HG02870 (cell line): ENCODE measurements around the gene PSTPIP1.
"Not testable (repeated sequence)": the region's sequence is repeated elsewhere in the genome, so short reads cannot be mapped to it uniquely, and the experiment has no call there.

Experiments used
- ATAC-seq: cut with Tn5 transposase; IDR thresholded peaks from one replicate; pipeline ENCODE4 v1.9.1; 2021; ENCODE audit warnings: mild to moderate bottlenecking, moderate library complexity; ENCODE audit not compliant: unreplicated experiment

Gene PSTPIP1

GRCh38 chr15:76994971-76995945, at the start of gene PSTPIP1:
Gene PSTPIP1, plus strand, starts transcription at chr15:76995126. Its CDS starts 448 bp downstream, at chr15:76995574.
- no peak for ATAC-seq

GRCh38 chr15:76945494-76946093, 49.3 kb upstream of the PSTPIP1 start:
- ATAC-seq = no peak

DNA sequence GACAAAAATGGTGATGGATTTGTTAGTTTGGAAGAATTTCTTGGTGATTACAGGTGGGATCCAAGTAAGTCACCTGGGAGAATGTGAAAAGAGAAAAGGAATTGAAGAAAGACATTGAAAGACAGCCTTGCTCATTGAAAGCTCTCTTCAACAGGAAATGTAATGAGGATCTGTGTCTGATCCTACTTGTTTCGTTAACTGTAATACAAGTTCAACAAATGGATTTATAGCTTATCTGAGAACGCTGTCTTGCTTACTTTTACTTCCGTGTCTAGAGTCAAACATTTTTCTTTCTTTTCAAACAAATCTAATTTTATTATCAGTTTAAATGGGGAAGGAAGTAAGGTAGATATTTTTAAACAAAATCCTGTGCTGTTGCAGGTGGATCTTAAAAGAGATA, 47.5 kb upstream of the PSTPIP1 start:
- ATAC-seq = no peak

DNA sequence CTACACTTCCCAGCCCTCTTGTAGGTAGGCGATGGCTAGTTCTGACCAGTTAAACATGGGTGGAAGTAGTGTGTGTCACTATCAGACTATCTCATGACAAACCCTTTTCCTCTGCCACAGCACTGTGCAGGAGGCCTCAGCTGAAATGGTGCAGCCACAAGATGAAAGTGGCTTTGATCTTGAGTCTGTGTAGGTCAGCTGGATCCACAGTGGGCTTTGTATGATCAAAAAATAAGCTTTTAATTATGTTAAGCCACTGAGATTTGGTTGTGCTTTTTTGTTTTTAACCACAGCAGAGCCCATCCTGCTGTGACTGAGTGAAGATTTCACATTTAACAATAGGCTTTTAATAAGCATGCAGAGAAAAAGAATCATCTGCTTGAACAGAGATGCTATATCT, 43.7 kb upstream of the PSTPIP1 start:
- no peak for ATAC-seq

DNA sequence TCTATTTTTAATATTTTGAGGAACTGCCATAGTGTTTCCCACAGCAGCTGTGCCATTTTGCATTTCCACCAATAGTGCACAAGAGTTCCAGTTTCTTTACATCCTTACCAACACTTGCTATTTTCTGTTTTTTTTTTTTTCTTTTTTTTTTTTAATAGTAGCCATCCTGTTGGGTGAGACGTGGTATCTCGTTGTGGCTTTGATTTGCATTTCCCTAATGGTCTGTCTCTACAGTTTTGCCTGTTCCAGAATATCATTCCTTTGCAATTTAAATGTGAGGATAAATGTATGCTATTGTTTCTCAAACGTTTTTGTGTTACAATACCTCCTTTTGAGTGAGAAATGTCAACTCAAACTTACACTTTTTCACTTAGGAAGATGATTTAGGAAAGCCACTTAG, 41.0 kb upstream of the PSTPIP1 start:
- ATAC-seq = no peak

GRCh38 chr15:76954744-76955143, 40.2 kb upstream of the PSTPIP1 start:
- no peak for ATAC-seq

GRCh38 chr15:76961268-76962011, 33.5 kb upstream of the PSTPIP1 start:
- no peak for ATAC-seq

DNA sequence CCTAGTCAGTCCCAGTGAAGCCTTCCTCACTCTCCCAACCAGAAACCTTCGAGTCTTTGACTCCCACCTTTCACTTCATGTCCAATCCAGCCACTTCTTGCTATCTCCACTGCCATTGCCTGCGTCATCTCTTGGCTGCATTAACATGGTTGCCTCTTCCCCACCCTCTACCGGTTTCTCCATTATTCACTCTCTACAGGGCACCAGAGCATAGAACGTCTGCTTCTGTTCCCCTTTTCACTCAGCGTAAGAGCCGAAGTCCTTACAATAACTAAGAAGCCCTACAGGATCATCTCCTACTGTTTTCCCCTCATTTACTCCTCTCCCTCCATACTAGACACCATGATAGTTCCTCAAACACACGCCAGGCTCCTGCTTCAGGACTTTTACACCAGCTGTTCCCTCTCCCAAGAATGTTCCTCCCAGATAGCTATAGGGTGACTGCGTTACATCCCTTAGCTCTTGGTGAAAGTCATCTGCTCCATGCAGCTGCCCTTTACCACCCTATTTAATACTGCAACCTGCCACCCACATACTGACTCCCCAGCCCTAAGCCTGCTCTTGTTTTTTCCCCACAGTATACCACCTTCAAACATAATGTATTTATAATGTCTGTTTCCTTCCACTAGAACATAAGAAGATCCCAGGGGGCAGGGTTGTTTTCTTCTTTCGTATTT, 32.5 kb upstream of the PSTPIP1 start:
- ATAC-seq = no peak

DNA sequence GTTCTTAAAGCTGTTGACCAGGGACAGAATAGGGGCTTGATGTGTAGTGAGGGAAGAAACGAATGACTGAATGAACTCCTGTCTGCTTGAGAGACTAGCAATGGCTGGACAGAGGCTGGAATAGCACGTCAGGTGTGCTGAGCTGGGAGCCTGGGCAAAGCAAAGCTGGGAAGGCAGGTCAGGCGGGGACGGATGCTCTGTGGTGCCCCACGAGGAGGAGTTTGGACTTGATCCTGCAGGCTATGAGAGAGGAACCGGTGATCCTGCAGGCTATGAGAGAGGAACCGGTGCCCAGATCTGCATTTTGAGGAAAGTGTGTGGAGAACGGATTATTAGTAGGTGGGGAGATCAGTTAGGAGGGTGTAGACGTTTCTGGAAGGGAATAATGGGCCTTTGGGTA, 31.3 kb upstream of the PSTPIP1 start:
- ATAC-seq = no peak

DNA sequence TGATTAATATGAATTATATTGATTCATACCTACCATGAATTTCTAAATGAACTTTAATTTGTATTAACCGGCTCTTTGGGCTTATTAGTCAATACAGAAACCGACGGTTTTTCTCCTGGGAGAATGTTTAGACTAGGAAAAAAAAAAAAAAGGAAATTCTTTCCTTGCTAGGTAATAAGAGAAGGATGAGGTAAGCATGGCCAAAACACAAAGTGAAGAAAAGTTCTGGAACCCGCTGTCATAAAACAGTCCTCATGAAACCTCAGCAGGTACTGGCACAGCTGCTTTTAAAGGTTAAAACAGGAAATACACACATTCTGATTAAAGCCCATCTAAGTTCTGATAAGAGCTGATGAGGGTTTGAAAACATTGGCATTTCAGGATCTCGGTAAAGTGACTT, 30.8 kb upstream of the PSTPIP1 start:
- ATAC-seq = no peak

GRCh38 chr15:76966051-76966450, 28.9 kb upstream of the PSTPIP1 start:
- ATAC-seq = not testable (repeated sequence)

- no peak for ATAC-seq
These were observed 27.9 kb upstream of the PSTPIP1 start for GRCh38 chr15:76967067-76967466.

- no peak for ATAC-seq
These were observed 26.6 kb upstream of the PSTPIP1 start for GRCh38 chr15:76968306-76968705.

- ATAC-seq = no peak
These were observed 22.3 kb upstream of the PSTPIP1 start for GRCh38 chr15:76972389-76973361.

GRCh38 chr15:76973362-76973743, 21.6 kb upstream of the PSTPIP1 start:
- no peak for ATAC-seq

DNA sequence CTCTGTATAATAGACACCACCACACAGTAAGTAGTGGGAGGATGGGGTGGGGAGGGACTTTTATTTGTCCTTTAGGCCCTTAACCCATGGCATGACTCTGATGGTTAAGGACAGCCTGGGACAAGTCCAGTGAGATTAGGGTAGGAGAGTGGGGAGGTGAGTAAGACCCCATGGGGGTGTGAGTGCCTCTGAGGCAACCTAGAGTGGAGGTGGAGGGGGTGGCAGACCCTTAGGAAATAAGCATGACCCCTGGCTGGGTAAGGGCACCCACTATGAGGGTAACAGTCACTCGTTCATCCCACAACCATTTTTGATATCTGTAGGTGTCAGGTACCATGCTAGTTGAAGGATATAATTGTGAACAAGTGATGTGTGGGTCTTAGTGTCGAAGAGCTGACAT, 21.0 kb upstream of the PSTPIP1 start:
- ATAC-seq = no peak

DNA sequence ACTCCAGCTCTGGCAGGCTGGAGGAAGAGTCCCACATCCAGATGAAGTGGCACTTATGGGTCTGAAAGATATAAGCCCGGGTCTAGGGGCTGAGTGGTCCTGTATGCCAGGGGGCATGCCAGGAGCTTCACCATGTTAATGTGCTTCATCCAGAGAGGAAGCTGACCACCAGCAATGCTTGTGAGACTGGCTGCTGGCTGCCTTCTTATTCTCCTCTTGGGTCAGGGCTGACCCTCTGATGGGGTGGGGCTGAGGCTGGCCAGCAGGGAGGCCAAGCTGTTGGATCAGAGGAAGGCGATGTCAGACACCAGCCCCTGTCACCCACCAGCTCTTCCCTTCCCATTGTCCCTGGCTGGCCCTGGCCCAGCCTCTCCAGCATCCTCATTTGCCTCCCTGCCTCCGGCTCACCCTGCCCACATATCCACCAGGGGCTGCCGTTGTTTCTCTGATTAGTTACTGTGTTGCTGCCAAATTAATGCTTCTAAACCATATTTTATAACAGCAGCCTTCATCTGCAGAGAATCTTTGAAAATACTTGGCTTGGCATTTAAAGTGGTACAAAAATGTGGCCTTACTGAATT, 20.4 kb upstream of the PSTPIP1 start:
- no peak for ATAC-seq

DNA sequence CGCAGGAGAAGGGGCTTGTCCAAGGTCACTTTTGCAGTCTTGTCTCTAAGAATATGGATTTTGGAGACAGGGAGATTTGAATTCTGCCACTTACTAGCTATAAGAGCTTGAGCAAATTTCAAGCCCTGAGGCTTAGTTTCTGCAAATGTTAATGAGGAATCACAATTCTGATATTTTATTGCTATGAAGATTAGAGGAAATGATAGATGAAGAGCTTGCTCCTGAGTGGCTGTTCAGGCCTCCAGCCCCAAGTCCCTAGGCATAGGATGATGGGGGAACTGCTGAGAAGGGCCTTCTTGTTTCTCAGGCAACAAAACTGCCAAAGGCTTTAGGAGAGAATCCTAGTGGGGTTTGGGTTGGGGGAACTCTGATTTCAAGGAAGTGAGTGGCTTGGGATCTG, 18.8 kb upstream of the PSTPIP1 start:
- ATAC-seq = no peak

- no peak for ATAC-seq
These were observed 18.2 kb upstream of the PSTPIP1 start for GRCh38 chr15:76976572-76977270.
